ENCODE data around the gene EHMT1. TPM values are rescaled to one million over a fixed set of nuclear protein-coding genes. Genes with fewer than 3 reads are reported as not detected.
A peak's percentile ranks its signal among the peaks of the same experiment; 100 is the strongest.

Gene EHMT1
- polyA plus RNA-seq, 2 of the 4 experiments (the other 2 are of a cell fraction) = 41.3 to 48.0 TPM

DNA sequence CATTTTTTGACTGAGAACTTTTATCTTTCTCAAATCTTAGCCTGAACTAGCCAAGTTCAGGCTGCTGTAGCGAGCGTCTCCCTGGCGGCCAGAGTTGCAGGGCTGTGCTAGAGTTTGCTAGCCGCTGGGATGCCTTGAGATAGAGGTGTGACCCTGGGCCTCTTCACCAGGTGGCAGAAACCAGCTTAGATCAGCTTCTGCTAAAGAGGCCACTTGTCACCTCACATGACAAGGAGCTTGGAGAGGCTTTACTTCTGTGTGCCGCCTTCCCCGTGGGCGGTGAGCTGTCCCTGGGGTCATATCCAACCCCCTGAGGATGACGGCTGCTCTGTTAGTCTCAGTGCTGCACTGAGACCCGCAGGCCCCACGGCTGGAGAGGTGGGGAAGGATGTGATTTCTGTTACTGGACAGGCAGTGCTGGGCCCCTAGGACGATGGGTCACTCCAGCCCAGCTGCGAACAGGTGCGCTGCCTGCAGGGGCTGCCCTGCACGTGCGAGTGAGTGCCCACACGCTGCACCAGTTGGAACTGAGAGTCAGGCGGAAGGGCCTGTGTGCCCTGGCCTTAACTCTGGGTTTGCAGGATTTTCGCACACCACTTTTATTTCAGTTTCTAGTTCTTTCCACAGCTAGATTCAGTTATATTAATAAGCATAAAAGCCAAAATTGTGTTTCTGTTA lies 63.8 kb downstream of the EHMT1 start:
- Histone ChIP-seq H3K4me1 (0 out of 3 replicates have a peak, but pooled peaks cover 3% of the 10 kb centered on the region), H3K9me3 (no peaks in the 10 kb centered on the region), H3K4me2 (no peak overlapping the region), H3K4me3 (no peak overlapping the region), H3K27ac (no peak overlapping the region)
- CTCF ChIA-PET = interaction anchor here (0.6 to 7.6 kb wide), 7 partner anchors 10 to 320 kb away, joined by 3 to 49 read pairs (median 4); no protein-coding TSS in a partner anchor
- ATAC-seq = peak in 1 of 2 experiments; percentile 24; a peak in 1 of 6 replicates
- DNase-seq (ENCODE audit: low read depth in 1 of 2, low spot score in 1 of 2) = no peak
- POLR2A ChIA-PET = no interaction called here
- 92% methylated on average over 15 of the region's 18 CpGs for WGBS (ENCODE audit: missing lambda C conversion rate)
- TF ChIP-seq CBX2 (IDR thresholded peaks at IDR 0.05; ENCODE audit: borderline replicate concordance, low read depth) = no peak
- no peak for TF ChIP-seq MYC (IDR thresholded peaks at IDR 0.05; ENCODE audit: borderline replicate concordance, low read length)
- TF ChIP-seq ESRRA (IDR thresholded peaks at IDR 0.05; ENCODE audit: borderline replicate concordance, low read length) = no peak
- TF ChIP-seq, protein P1, sequence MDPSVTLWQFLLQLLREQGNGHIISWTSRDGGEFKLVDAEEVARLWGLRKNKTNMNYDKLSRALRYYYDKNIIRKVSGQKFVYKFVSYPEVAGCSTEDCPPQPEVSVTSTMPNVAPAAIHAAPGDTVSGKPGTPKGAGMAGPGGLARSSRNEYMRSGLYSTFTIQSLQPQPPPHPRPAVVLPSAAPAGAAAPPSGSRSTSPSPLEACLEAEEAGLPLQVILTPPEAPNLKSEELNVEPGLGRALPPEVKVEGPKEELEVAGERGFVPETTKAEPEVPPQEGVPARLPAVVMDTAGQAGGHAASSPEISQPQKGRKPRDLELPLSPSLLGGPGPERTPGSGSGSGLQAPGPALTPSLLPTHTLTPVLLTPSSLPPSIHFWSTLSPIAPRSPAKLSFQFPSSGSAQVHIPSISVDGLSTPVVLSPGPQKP (IDR thresholded peaks at IDR 0.05; ENCODE audit: low read depth, low read length) = no peak
- TF ChIP-seq, protein P2, sequence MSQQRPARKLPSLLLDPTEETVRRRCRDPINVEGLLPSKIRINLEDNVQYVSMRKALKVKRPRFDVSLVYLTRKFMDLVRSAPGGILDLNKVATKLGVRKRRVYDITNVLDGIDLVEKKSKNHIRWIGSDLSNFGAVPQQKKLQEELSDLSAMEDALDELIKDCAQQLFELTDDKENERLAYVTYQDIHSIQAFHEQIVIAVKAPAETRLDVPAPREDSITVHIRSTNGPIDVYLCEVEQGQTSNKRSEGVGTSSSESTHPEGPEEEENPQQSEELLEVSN (IDR thresholded peaks at IDR 0.05; ENCODE audit: borderline replicate concordance, low read depth) = no peak
- TF ChIP-seq, protein P3, sequence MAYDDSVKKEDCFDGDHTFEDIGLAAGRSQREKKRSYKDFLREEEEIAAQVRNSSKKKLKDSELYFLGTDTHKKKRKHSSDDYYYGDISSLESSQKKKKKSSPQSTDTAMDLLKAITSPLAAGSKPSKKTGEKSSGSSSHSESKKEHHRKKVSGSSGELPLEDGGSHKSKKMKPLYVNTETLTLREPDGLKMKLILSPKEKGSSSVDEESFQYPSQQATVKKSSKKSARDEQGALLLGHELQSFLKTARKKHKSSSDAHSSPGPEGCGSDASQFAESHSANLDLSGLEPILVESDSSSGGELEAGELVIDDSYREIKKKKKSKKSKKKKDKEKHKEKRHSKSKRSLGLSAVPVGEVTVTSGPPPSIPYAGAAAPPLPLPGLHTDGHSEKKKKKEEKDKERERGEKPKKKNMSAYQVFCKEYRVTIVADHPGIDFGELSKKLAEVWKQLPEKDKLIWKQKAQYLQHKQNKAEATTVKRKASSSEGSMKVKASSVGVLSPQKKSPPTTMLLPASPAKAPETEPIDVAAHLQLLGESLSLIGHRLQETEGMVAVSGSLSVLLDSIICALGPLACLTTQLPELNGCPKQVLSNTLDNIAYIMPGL (CRISPR knock-in tag; IDR thresholded peaks at IDR 0.05; ENCODE audit: borderline replicate concordance) = no peak
- TF ChIP-seq RFX5 (IDR thresholded peaks at IDR 0.05) = no peak
- no peak for TF ChIP-seq MAZ (IDR thresholded peaks at IDR 0.05; ENCODE audit: borderline replicate concordance, low read depth, low read length)
- no peak for TF ChIP-seq FOXS1 (CRISPR knock-in tag; IDR thresholded peaks at IDR 0.05)
- FAIRE-seq = no peak

DNA sequence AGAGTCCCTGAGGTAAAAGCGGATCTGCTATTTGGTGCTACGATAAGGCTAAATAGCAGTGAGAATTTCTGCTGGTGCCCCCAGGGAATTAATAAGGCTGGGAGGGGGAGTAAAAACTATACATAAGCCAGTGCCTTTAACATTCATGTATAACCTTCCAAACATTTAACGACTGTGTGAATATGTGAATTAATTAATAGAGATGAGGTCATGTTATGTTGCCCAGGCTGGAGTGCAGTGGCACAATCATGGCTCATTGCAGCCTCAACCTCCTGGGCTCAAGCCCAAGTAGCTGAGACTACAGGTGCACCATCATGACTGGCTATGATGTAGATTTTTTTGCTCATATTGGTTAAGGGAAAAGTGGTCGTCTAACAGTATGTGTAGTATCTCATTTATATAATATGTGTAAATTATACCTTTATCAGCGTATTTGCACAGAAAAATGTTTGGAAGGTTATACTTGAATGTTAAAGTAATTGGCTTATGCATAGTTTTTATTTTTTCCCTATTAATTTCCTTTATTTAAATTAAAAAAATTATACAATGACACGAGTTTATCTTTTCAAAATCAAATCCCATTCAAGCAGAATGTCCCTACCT lies 64.6 kb downstream of the EHMT1 start:
- 83% methylated on average over 6 of the region's 6 CpGs for WGBS (ENCODE audit: missing lambda C conversion rate)
- ChIA-PET POLR2A (no interaction called here), CTCF (interaction anchor here (0.6 to 7.6 kb wide), 5 partner anchors 9 to 140 kb away, joined by 3 to 49 read pairs (median 4); no protein-coding TSS in a partner anchor)
- Histone ChIP-seq H3K27ac (no peak overlapping the region), H3K4me3 (no peak overlapping the region), H3K4me1 (0 out of 3 replicates have a peak, but pooled peaks cover 3% of the 10 kb centered on the region), H3K4me2 (no peak overlapping the region), H3K9me3 (no peaks in the 10 kb centered on the region)
- TF ChIP-seq MAFK (IDR thresholded peaks at IDR 0.05; ENCODE audit: partially characterized antibody) (peak; percentile 26), BHLHE40 (IDR thresholded peaks at IDR 0.05; ENCODE audit: low read depth, low read length) (no peak)
- ATAC-seq (no peak), FAIRE-seq (no peak), DNase-seq (ENCODE audit: low read depth in 1 of 2, low spot score in 1 of 2) (no peak)

DNA sequence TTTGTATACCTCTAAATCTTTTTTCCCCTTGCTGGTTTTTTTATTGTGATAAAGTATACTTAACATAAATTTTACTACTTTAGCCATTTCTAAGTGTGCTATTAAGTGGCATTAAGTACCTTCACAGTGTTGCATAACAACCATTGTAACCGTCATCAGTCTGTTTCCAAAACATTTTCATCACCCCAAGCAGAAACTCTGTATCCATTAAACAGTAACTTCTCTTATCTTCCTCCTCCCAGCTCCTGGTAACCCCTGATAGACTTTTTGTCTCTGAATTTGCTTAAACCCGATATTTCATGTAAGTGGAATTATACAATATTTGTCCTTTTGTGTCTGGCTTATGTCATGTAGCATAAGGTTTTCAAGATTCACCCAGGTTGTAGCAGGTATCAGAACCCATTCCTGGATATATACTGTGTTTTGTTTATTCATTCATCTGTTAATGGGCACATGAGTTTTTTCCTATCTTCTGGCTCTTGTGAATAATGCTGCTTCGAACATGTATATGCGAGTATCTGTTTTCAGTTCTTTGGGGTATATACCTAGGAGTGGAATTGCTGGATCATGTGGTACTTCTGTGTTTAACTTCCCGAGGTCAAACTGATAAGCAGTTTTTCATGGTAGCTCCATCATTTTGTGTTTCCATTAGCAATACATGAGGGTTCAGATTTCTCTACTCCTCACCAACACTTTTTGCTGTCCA lies 66.4 kb downstream of the EHMT1 start:
- H3K9me3 ChIP-seq = no peaks in the 10 kb centered on the region
- CTCF ChIA-PET = interaction anchor here (0.7 to 7.6 kb wide), 4 partner anchors 8 to 13 kb away, joined by 3 to 49 read pairs (median 3); no protein-coding TSS in a partner anchor
- DNase-seq (ENCODE audit: low read depth in 1 of 2, low spot score in 1 of 2) (no peak), FAIRE-seq (no peak), ATAC-seq (no peak)
- H3K4me2 ChIP-seq = no peak overlapping the region
- H3K4me1 ChIP-seq = peaks cover 19% of the 10 kb centered on the region
- no peak overlapping the region for H3K27ac ChIP-seq
- POLR2A ChIA-PET = no interaction called here
- 83% methylated on average over 5 of the region's 5 CpGs for WGBS (ENCODE audit: missing lambda C conversion rate)
- TF ChIP-seq KDM5A (IDR thresholded peaks at IDR 0.05) (no peak), ZFP36 (IDR thresholded peaks at IDR 0.05; ENCODE audit: borderline replicate concordance, partially characterized antibody) (no peak), HOXB5 (CRISPR knock-in tag; IDR thresholded peaks at IDR 0.05) (no peak), CEBPB (IDR thresholded peaks at IDR 0.05) (no peak), JUNB (IDR thresholded peaks at IDR 0.05) (no peak), EHF (CRISPR knock-in tag; IDR thresholded peaks at IDR 0.05) (no peak), FOSL2 (IDR thresholded peaks at IDR 0.05) (no peak), FOSL2 (CRISPR knock-in tag; IDR thresholded peaks at IDR 0.05) (no peak), POLR2AphosphoS2 (conservative IDR thresholded peaks at IDR 0.05; ENCODE audit: low read length) (no peak), HDAC2 (IDR thresholded peaks at IDR 0.05) (no peak)
- H3K4me3 ChIP-seq = no peak overlapping the region

Measured in A549 (cell line).